Measurements from ENCODE around the gene LIN54. TPM values are rescaled to one million over a fixed set of nuclear protein-coding genes. Genes with fewer than 3 reads are reported as not detected.

LIN54 gene
- total and polyA plus RNA-seq, 2 of the 4 experiments (the other 2 are of a cell fraction), result 5.3 to 26.9 TPM

DNA sequence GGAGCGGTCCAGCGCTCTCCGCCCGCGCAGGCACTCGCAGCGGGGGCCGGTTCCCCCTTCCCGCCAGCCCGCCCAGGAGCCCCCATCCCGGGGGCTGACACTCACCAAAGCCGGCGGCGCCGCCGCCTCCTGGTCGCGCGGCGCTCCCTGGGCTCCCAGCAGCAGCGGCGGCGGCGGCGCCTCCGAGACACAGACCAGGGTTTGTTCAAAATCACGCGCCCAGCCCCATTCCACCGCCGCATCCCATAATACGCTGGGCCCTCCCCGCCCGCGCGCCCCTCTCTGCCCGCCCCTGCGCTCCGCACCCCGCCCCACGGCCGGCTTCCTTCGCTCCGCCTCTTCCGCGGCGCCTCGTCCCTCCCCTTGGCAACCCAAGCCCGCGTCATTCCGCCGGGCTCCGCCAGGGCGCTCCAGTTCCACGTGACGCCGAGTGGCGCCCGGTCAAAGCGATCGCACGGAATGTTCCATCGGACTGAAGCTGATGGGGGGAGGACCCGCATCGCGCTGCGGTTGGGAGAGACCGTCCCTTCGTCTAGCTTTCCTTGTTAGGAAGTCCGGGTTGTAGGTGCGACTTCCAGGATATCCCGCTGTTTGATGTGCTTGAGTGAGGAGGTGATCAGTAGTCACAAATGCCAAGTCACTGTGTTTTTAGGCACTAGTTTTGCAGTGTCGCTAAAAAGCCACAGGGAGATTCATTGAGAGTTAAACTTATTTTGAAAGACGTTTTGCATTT lies 2.2 kb upstream of the LIN54 start (continued):
- TF ChIP-seq RFX5 (IDR thresholded peaks at IDR 0.05; ENCODE audit: low read depth, low read length), result no peak
- no peak for TF ChIP-seq SMC3 (IDR thresholded peaks at IDR 0.05; ENCODE audit: low read depth, low read length)
- TF ChIP-seq RAD21 (IDR thresholded peaks at IDR 0.05; ENCODE audit: low read length), result peak; percentile 44

DNA sequence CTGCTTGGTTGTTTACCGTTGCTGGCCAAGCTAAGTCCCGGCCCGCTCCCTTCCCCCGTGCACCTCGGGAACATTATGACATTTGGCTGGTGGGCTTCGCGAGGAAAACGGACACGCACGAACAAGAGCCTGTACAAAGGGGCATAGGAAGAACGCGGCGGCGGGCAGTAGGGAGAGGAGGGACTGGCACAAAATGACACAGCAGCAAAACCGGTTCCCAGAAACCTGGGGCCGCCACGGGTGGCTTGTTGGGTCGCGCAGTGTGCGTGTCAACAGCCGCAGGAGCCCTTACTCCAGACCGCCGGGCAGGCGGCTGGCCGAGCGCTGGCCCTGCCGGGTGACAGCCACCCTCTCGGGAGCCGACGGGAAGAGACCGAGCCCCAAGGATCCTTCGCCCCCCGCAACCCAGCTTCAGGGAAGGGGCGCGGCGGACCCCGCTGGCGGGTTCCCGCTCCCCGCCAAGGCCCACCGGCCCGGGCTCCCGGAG lies 1.6 kb upstream of the LIN54 start:
- 0 out of 2 replicates have a peak overlapping the region, but pooled peaks have one; percentile 21 for H3K14ac ChIP-seq (replicated peaks; ENCODE audit: low read depth, low read length)
- ChIA-PET POLR2A (ENCODE audit: unreplicated experiment) (interaction anchor here (0.6 kb wide), 1 partner anchor 111 kb away, joined by 8 read pairs; the partner anchor contains the start of gene THAP9), CTCF (interaction anchor here (0.6 kb wide), 1 partner anchor 18 kb away, joined by 6 read pairs; no protein-coding TSS in a partner anchor)
- dilution Hi-C loops (cut with HindIII; ENCODE audit: low sequenced_read_pairs, unreplicated experiment), result no loop called here
- no peak overlapping the region for H3K18ac ChIP-seq (ENCODE audit: low read depth, low read length)
- peak overlapping the region; percentile 73 for H3K4me2 ChIP-seq (ENCODE audit: low read depth, low read length)
- no peaks in the 10 kb centered on the region; the same call in 1 of the 2 replicates for H3K4me1 ChIP-seq (ENCODE audit: control insufficient read depth, insufficient read depth, low read length)
- H4K91ac ChIP-seq (ENCODE audit: insufficient read depth, low read depth, low read length), result no peak overlapping the region
- peak; percentile 9; the same call in 1 of the 2 replicates for TF ChIP-seq MXI1 (IDR thresholded peaks at IDR 0.05; ENCODE audit: borderline replicate concordance, low read depth, low read length)
- TF ChIP-seq RCOR1 (IDR thresholded peaks at IDR 0.05; ENCODE audit: insufficient replicate concordance, low read length), result no peak
- BruUV-seq (replicated peaks), result no TSS peak
- intact Hi-C loops (cut with micrococcal nuclease), result loop anchor here (1.0 to 2.0 kb wide), 2 partner anchors 23 to 112 kb away; partner anchors contain the start of genes COPS4 and THAP9
- H2AK5ac ChIP-seq (ENCODE audit: low read depth, low read length), result no peak overlapping the region
- 0 out of 2 replicates have a peak overlapping the region, but pooled peaks have one; percentile 0 for H3K56ac ChIP-seq (ENCODE audit: extremely low read depth, insufficient read depth, low read length)
- no peaks in the 10 kb centered on the region for H3K9me1 ChIP-seq (ENCODE audit: insufficient read depth, low read length)
- no peaks in the 10 kb centered on the region for H4K20me1 ChIP-seq (ENCODE audit: insufficient read depth, low read length)
- H2BK20ac ChIP-seq (ENCODE audit: low read depth, low read length), result no peak overlapping the region
- peak overlapping the region; percentile 25; the same call in 1 of the 2 replicates for H3K23ac ChIP-seq (ENCODE audit: low read depth, low read length)
- H2BK15ac ChIP-seq (ENCODE audit: low read depth, low read length), result no peak overlapping the region
- in situ Hi-C loops (cut with MboI; ENCODE audit: low sequenced_read_pairs), result no loop called here
- no peaks in the 10 kb centered on the region for H3K36me3 ChIP-seq (ENCODE audit: control insufficient read depth, insufficient read depth, low read length)
- H3K4me3 ChIP-seq (ENCODE audit: insufficient read depth, low read depth, low read length), result peak overlapping the region; percentile 53
- no peak overlapping the region; the same call in 1 of the 2 replicates for H3K27ac ChIP-seq (ENCODE audit: insufficient read depth, low read length)
- peak overlapping the region; percentile 16 for H2BK5ac ChIP-seq (ENCODE audit: low read depth, low read length, poor library complexity, severe bottlenecking)
- ATAC-seq (ENCODE audit: low read depth) (peak; percentile 5), DNase-seq (no peak)
- H3K4ac ChIP-seq (ENCODE audit: low read depth, low read length), result no peak overlapping the region
- H3K27me3 ChIP-seq (ENCODE audit: control insufficient read depth, insufficient read depth, low read length), result no peaks in the 10 kb centered on the region
- peak overlapping the region; percentile 68 for H2AK9ac ChIP-seq (replicated peaks; ENCODE audit: low read depth, low read length, poor library complexity)
- H3K9ac ChIP-seq (ENCODE audit: low read depth, low read length), result peak overlapping the region; percentile 25
- 1% methylated on average over 30 of the region's 43 CpGs; no CpG with 5 or more reads in 1 of the 2 experiments for WGBS, 2 experiments (ENCODE audit: extremely low coverage in 2 of 2, insufficient read length in 1 of 2)
- no peak overlapping the region for H4K8ac ChIP-seq (ENCODE audit: low read depth in 2 of 2, low read length in 2 of 2)
- peak overlapping the region; percentile 91 for H2AFZ ChIP-seq (replicated peaks; ENCODE audit: low read length, poor library complexity)
- no peaks in the 10 kb centered on the region for H3K9me3 ChIP-seq (ENCODE audit: control insufficient read depth, insufficient read depth, low read length)
- H3K79me1 ChIP-seq (ENCODE audit: low read depth in 1 of 2, low read length in 2 of 2), result peaks cover 0 to 15% of the 10 kb centered on the region in 2 experiments; a peak in 2 of 4 replicates
- H4K5ac ChIP-seq (ENCODE audit: low read depth, low read length), result no peak overlapping the region
- H2BK120ac ChIP-seq (ENCODE audit: low read depth, low read length), result no peak overlapping the region

All from IMR-90 (cell line).